Measurements from ENCODE around the gene PKN1.

- no peak for TF ChIP-seq CTCF (IDR thresholded peaks at IDR 0.05; ENCODE audit: low read depth, low read length)
- no peak for TF ChIP-seq EZH2phosphoT487 (IDR thresholded peaks at IDR 0.05; ENCODE audit: low read depth)
These were observed 64.3 kb downstream of the PKN1 start for GRCh38 chr19:14497228-14497921.
